HG03457 (cell line): ENCODE data around the gene KCNK4.
A peak's percentile ranks its signal among the peaks of the same experiment; 100 is the strongest.
"Not testable (repeated sequence)": the region's sequence is repeated elsewhere in the genome, so short reads cannot be mapped to it uniquely, and the experiment has no call there.

ENCODE experiments used
- ATAC-seq: cut with Tn5 transposase; IDR thresholded peaks from one replicate; pipeline ENCODE4 v1.9.1; 2021; ENCODE audit warnings: moderate number of reproducible peaks; ENCODE audit not compliant: unreplicated experiment

The KCNK4 gene

DNA sequence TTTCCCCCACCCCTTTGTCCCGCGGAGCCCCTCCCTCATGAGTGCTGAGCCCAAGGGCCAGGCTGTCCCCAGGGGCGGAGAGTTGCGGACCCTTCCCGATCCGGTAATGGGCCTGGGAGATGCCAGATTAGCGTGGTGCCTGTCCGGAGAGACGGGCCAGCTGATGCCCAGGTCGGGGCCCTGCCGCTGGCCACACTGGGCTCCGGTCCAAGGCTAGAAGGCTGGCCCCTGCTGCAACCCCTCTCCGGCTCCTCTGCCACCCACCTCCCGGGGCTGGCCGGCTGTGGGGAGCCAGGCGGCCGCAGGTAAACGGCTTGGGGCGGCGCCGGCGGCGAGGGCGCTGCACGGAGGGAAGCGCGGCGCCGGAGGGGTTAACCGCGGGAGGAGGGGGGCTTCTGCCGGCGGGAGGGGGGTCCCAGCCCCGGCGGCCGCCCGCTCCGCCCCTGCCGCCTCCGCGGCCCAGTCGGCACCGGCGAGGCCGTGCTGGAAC, at the start of gene KCNK4:
TSS of gene KCNK4 (plus strand) at position 41 of the 490 bp plus-strand sequence. CDS start 1,717 bp downstream, outside the sequence.
- ATAC-seq, result no peak

DNA sequence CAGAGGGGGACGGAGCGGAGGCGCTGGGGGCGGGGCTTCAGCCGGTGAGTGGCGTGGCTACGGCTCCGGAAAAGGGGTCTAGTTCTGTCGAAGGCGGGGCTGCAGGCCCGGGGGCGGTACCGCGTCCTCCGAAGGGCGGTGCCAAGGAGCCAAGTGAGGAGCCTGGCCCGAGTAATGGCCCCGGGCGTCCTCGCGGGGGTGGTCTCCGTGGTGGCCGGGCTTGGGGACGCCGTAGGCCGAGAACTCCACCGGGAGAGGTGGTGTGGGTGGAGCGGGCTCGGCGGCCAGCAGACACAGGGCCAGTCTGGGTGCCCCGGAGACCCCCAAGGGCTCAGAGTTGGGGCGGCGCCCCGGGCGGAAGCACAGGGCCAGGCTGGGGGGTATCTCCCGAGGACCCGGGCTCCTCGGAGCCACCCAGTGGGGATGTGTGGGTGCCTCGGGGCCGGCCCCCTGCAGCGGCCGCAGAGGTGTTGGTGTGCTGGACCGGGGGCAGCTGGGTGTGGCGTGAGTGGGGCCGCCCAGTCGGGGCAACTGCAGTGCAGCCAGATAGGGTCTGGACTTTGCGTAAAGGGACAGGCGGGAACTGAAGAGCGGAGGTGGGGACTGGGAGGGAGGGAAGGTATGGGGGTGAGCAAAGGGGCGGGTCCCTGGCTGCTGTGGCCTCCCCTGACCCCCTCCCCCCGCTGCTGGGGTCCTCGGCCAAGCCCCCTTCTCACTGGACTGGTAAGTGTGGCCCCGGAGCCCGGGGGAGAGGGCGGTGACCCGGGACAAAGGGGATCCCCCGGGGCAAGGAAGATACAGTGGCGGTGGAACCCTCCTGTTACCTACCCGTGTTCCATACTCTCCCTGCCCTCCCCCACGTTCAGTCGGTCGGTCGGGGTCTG, 49.4 kb upstream of the KCNK4 start:
- ATAC-seq, result peak; percentile 11

DNA sequence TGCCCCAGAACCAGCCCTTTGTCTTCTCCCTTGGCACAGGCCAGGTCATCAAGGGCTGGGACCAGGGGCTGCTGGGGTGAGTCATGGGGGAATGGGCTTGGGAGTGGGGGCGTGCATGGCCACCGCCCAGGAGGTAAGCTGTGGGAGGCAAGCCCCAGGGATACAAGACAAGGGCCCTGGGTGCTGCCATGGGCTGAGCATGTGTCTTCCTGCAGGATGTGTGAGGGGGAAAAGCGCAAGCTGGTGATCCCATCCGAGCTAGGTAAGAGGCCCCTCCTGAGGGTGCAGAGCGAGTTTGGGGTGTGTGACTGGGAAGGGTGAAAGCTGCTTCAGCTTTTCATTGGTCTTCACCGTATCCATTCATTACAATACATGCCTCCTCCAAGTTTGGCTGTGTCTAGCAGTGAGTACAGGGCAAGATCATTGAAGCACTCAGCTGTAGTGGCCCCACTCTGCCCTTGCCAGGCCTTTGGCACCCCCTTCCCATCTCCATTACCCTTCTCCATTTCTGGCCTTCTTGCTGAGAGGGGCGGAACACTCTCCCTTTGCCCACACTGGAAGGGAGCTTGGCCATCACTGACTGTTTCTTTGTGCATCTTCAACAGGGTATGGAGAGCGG, 47.8 kb upstream of the KCNK4 start:
- ATAC-seq, result no peak

DNA sequence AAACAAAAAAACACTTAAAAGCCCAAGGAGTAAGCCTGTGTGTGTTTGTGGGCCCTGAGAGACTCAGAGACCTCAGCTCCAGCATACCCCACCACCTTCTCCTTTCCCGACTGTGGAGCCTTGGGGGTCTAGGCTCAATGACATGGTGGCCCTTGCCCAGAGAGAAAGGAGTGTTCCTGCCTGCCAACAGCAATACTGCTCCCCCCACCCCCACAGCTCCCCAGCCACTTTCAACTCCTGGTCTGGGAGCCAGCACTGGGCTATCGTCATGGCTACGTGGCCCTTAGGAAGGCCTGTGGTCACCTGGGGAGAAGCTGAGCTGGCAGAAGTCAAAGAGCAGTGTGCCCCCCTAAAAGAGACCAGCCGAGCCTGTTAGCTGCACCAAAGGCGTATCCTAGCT, 47.0 kb upstream of the KCNK4 start:
- no peak for ATAC-seq

DNA sequence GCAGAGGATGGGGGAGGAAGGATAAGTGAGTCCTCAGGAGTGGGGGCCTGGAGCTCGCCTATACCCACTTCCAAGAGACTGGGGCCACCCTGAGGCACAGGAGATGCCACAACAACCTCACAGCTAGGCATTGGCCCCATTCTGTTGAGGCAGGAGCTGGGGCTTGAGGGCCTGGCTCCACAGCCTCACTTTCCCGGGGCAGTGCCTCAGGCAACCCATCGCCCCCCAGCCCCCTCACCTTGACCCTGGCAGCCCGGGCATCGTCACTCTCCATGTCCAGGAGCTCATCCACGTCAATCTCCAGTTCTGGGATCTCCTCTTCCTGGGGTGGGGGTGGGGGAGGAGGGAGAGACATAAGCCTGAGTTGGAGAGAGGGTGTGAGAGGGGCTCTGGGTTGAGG, 46.1 kb upstream of the KCNK4 start:
- no peak for ATAC-seq

DNA sequence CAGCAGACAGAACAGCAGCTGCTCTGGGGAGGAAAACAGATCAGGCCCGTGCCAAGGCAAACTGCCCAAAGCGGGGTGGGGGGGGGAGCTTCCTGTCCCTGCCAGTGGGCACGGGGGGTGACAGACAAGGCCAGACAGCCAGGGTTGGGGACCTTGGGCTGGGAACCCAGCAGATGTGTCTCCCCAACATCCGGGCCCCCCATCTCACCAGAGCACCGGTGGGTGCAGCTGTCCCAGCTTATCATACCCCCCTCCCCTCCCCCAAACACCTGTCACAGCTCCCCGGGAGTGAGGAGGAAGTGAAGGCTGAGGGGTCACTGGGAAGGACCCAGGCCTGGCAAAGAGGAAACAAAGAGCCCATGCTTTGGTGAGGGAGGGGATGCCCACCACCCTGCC, 45.7 kb upstream of the KCNK4 start:
- ATAC-seq, result no peak

DNA sequence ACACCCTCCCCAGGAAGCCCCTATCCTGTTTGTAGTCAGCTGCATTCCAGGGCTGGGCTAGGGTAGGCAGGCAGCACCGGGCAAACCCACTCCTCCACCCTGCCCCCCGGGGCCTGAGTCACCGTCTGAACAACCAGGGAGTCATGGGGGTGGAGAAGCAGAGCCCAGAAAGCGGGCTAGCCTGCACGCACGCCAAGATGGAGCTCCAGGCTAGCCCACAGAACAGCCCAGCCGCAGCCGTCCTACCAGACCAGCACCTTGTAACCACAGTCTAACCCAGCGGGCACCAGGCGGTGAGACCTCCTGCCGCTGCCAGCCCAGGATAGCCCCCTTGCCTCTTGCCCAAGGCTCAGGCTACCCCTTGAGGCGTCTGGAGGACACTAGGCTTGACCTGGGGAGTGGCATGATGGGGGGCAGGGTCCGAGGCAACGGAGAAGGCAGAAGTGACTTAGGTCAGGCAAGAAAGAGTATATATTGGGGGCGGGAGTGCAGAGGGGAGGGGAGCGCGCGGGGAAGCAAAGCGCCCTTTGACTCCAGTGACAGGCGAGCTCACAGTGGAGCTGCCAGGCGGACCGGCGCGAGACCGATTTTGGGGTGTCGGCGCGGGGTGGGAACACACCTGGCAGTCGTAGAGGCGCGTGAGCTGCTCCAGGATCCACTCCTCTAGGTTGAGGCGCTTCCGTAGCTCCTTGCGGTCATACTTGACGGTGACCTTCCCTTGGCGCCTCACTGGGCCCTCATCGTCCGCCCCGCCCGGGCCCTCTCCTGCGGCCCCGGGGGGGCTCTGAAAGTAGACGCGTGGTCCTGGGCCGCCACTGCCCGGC, 45.1 kb upstream of the KCNK4 start:
- ATAC-seq, result no peak

DNA sequence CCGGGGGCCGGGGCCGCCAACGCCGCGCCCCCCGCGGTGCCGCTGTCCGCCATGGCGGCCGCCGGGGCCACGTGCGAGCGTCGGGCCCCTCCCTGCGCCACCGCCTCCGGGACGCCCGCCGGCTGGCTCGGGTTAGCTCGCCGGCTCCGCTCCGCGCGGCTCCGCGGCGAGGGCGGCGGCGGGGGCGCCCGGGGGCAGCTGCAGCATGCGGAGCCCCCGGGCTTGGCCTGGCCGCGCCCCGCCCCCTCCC, 44.6 kb upstream of the KCNK4 start:
- not testable (repeated sequence) for ATAC-seq

DNA sequence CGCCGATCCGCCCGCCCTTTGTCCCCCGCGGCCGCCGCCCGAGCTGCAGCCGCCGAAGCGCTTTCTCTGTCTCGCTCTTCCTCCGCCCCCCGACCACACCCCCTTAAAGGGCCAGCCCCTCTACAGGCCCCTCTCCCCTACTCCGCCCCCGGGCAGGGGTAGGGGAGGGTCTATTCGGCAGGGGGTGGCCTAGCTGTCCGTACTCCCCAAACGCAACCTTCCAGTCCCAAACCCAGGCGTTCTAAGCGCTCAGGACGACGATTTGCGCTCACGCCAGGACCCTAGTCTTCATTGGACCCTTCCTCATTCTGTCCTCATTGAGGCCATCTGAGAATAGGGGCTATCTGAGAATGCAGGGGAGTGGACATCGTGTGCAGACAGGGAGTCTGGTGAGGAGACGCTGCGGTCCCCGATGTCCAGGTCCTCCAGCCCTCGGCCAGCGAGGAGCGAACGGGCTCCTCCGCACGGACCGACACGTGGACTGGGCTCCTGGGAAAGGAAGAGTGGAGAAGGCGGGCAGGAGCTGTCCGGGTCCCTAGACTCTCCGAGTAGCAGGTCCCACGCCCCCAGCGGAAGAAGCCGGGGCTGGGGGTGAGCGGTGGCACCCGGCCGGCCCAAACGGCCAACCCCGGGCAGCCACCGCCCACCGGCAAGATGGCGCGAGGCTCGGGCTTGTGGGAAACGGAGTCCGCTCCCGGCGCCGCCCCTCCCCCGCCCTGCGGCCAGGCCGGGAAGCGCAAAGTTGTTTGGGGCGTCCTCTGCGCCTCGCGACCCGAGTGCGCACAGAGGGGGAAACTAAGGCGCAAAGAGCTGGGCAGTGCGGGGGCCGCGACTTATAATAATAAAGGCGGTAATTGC, 44.0 kb upstream of the KCNK4 start, which contains the start of gene PPP1R14B:
TSS of gene PPP1R14B (minus strand) at position 73 of the 858 bp plus-strand sequence. CDS start 270 bp downstream, outside the sequence.
- no peak for ATAC-seq

DNA sequence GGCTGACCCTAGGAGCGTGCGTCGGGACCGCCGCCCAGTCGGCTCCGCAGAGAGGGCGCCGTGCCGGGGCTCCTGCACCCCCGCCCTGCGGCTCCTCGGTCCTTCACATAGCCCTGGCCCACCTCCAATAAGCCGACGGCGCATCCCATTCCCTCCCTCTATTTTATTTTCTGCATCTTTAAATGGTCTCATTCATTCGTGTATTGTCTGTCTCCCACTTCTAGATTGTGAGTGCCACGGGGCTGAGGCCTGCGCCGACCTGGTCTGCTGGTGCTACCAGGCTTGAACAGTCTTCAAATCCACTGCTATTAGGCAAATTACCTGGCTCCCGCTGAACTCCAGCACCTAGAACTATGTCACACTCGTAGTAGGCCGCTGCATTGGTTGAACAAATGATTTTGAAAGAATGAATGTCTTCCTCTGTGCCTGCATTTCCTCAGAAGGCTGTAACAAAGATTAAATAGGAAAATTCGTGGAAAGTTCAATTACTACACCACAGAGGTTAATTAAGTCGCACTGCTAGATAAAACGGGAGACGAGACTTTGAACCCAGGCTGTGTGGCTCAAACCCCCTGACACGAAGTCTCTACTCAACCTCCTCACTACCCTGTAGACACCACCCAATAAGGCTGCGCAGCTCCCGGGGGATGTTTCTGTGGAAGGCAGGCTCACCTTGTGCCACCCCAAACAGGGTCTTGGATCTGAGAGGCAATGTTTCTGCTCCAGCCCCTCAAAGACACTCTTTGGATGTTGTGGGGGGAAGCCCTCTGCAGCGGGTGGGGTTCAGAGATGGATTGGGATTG, 43.2 kb upstream of the KCNK4 start:
- no peak for ATAC-seq

DNA sequence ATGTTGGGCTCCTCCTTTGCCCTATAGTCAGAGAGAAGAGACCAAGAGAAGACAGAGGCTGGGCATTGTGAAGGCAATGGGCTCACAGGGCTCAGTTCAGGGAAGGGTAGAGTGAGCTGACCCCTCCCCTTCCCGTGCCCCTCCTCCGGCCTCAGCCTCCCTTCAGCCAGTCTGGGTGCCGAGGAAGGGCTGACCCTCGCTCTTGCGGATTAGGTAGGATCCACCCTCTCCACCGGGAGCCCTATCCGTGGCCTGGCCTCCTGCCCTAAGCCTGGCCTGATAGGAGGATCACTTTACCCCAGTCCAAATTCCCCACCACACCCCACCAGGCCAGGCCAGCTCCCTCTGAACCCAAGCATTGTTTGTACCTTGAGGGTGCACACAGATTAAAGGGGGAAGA, 42.5 kb upstream of the KCNK4 start:
- ATAC-seq, result no peak

DNA sequence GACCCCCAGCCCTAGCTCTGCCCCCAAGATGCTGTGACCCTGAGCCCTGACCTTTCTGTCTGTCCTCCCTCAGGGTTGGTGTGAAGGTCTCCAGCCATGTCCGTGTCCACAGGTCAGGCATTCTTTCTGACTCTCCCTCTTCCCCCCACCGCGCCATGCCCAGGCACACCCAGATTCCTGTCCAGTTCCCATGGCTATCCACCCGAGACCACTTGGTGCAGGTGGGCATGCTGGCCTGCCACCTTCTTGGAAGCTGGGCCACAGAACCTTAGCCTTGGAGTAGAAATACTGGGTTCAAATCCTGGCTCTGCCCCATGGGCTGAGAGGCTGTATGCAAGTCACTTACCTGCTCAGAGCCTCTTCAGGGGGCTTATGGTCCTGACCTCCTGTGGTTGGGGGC, 42.1 kb upstream of the KCNK4 start:
- ATAC-seq, result no peak

DNA sequence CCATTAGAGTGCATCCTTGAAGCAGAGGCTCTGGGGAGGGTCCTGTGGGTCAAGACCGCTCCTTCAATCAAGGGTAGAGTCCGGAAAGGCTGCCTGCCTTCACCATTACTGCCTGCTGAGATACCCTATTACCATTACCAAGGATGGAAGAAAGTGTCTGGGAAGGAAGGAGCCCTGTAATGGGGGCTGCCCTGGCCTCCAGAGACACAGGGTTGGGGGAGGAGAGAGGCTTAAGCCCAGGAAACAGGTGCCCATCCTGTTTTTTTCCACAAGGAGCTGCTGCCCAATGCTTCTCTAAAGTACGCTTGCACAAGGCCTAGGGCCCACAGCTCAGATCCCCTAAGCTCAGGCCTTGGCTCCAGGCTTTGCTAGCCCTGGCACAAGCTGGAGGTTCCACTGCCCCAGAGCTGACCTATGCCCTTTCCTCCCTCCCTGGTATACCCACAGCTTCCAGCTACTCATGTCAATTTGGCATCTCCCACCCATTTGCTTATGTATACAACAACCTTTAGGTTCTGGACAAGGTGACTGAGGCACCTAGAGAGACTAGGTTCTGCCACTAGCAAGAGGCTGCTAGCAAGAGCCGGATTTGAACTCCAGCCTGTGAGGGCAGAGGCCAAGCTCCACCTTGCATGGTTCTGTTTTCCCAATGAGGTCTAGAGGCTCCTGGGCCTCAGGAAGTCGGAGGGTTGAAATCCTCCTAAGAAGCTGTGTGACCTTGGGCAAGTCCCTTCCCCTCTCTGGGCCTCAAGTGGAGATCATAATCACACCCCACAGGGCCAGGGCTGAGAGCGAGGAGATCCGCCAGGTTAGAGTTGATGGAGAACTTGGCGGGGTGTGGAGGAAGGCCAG, 41.3 kb upstream of the KCNK4 start:
- ATAC-seq, result no peak

DNA sequence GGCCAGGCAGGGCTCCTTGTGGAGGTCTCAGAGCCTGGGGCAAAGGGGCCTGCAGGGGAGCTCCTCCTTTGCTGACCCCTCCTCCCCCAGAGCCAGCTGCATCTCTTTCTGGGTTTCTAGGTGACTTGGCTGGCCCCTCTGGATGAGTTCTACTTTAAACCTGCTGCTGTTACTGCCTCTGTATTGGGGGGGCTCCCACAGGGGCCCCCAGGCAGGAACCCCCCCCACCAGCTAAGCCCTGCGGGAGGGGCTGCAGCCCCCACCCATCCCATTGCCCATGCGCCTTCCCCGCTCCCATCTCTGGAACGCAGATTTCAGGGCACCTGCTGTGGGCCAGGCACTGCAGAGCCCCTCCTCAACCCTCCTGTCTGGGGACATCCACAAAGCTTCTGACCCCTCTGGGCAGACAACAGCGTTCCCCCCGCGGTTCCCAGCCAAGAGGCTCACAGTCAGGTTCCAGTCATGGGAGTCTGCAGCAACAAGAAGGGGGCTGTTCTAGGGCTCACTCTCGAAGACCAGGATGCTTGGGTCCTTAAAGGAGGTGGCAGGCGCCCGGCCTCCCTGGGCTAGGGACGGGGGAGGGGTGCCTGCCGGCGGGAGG, 40.6 kb upstream of the KCNK4 start:
- ATAC-seq, result no peak

DNA sequence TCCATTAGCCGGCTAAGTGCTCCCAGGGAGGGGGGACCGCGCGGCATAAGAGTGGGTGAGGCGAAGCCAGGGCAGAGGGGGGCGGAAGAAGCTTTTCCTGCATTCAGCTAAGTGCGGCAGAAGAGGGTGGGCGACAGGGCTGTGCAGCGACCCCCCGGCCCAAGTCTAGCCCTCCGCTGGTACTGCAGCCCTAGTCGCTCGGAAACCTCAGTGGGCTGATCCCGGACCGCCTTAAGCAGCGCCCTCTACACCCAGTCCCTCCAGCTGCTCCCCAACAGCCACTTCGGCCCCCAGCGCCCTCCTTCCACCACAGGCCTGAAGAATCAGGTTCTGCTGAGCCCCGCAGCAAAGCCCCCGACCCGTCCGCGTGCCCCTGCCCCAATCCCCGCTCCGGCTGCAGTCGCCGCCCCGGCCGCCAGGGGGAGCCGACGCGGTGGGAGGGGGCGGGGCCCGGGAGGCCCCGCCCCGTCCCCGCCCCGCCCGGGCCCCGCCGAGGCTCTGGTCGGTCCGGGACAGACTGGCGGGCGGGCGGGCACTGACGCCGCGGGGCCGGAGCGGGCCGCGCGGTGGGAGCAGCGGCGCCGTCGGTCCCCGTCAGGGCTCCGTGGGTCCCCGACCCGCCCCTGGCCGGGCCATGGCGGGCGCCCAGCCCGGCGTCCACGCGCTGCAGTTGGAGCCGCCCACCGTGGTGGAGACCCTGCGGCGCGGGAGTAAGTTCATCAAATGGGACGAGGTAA, 39.9 kb upstream of the KCNK4 start, which contains the start of gene PLCB3:
TSS of gene PLCB3 (plus strand) at position 515 of the 737 bp plus-strand sequence. CDS start at position 635, 120 bp downstream.
- no peak for ATAC-seq

DNA sequence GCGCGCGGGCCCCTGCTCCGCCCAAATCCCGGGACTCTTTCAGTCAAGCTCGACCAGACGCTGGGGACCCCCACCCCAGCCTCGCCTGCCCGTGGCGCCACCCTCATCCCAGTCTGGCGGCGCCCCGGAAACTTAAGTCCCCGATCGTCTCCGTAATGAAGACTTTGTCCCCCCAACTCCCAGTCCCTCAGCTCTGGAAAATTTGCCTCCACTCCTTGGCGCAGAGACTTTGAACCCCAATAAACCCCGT, 39.4 kb upstream of the KCNK4 start:
- no peak for ATAC-seq

DNA sequence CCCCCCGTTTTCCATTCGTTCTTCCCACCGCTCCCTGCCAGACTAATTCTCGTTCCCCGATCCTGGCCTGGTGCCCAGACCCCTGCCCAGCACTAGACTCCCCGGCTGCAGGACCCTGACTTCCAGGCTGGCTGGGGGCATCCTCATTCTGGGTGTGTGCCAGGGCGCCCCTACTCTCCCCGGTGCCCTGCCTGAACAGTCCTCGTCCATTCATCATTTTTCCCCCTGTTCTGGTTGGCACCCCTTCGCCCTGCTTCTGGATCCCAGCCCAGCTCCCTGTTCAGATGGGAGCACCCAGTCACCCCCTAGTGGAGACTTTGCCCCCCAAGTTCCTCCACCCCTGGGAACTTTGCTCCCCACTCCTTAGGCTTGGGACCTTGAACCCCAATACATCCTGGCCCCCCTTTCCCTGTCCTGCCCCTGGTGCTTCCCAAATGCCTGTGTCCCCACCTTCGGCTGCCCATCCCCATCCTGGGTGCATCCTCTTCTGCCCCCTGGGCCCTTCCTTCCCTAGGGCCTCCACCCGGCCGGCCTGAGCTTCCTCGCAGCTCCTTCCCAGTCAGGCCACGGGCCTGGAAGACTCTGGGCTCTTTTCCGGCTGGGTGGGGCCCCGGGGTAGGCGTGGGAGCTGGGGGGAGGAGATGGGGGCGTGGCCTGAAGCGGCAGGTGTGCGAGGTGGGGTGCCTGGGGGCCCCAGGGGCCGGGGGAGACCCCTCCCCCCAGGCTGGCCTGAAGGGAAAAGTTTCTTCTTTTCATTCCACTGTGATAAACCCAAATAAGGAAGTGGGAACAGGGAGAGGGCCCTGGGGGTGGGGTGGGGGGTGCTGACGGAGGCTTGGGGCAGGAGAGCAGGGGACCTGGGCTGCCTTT, 38.9 kb upstream of the KCNK4 start:
- ATAC-seq, result no peak
